IMR-90 (cell line): ENCODE measurements around the gene MAP4.

Source experiments
- BHLHE40 ChIP-seq: fragments of 150-350 bp; IDR thresholded peaks from 2 replicates; pipeline ENCODE4 v1.6.1; 2016; ENCODE audit warnings: mild to moderate bottlenecking, low read depth, low read length
- CEBPB ChIP-seq: IDR thresholded peaks from 2 replicates; pipeline ENCODE4 v1.6.1; 2012; ENCODE audit warnings: low read depth, low read length, improper control_type of control experiment
- CHD1 ChIP-seq: IDR thresholded peaks from 2 replicates; pipeline ENCODE4 v1.6.1; 2012; ENCODE audit warnings: low read depth, low read length, improper control_type of control experiment
- MAFK ChIP-seq: IDR thresholded peaks from 2 replicates; pipeline ENCODE4 v1.6.1; 2012; ENCODE audit warnings: low read depth, low read length, improper control_type of control experiment
- POLR2A ChIP-seq: IDR thresholded peaks from 2 replicates; pipeline ENCODE4 v1.6.1; 2012; ENCODE audit warnings: mild to moderate bottlenecking, low read depth, low read length
- RAD21 ChIP-seq: IDR thresholded peaks from 2 replicates; pipeline ENCODE4 v1.6.1; 2012; ENCODE audit warnings: low read length, improper control_type of control experiment
- RFX5 ChIP-seq: IDR thresholded peaks from 2 replicates; pipeline ENCODE4 v1.8.0; 2012; ENCODE audit warnings: low read depth, mild to moderate bottlenecking, low read length, moderate library complexity
- SMC3 ChIP-seq: fragments of 150-350 bp; IDR thresholded peaks from 2 replicates; pipeline ENCODE4 v1.6.1; 2016; ENCODE audit warnings: low read depth, mild to moderate bottlenecking, antibody characterized with exemption, low read length, moderate library complexity
- TF ChIP-seq, protein P1 (sequence below): conservative IDR thresholded peaks from 2 replicates; pipeline ENCODE4 v1.5.1; 2012; ENCODE audit warnings: mild to moderate bottlenecking, low read depth, low read length, improper control_type of control experiment
- TF ChIP-seq, protein P2 (sequence below): fragments of 150-350 bp; IDR thresholded peaks from 2 replicates; pipeline ENCODE4 v1.6.1; 2016; ENCODE audit warnings: low read depth, mild to moderate bottlenecking, low read length, moderate library complexity, borderline replicate concordance
- TF ChIP-seq, protein P3 (sequence below): fragments of 150-350 bp; IDR thresholded peaks from 2 replicates; pipeline ENCODE4 v1.6.1; 2017; ENCODE audit warnings: mild to moderate bottlenecking, antibody characterized with exemption, low read length, low read depth

DNA sequence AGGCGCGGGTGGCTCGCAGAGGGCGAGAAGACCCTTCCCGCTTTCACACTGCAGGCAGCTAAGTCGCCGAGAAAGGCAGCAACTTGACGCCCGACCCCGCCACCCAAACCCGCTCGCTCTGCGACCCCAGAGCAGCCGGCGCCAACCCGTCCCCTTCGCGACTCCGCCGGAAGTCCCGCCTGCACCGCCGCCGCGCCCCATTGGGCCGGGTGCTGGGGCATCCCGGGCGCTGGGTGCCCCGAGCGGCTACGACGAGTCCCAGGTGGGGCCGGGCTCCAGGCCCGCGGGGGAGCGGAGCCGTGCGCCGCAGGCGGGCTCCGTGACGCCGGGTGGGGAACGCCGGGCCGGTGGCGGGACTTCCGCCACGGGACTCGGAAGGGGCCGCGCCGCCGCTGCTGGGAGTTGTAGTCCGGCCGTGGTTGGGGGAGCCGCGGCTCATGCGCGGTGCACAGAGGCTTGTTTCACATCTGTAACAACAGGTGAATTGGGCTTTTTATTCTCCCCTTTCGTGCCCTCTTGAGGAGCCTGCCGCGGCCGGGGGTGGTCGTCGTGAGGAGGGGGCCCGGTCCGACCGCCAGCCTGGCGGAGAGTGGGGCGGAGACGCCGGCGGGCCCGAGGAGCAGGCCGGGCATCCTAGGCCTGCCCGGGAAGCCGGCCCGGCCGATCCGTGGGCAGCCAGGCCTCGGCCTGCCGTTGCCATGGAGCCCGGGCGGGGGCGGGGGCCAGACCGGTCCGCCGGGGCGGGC, 213.3 kb downstream of the MAP4 start, which contains the start of gene DHX30:
- TF ChIP-seq, protein P1, sequence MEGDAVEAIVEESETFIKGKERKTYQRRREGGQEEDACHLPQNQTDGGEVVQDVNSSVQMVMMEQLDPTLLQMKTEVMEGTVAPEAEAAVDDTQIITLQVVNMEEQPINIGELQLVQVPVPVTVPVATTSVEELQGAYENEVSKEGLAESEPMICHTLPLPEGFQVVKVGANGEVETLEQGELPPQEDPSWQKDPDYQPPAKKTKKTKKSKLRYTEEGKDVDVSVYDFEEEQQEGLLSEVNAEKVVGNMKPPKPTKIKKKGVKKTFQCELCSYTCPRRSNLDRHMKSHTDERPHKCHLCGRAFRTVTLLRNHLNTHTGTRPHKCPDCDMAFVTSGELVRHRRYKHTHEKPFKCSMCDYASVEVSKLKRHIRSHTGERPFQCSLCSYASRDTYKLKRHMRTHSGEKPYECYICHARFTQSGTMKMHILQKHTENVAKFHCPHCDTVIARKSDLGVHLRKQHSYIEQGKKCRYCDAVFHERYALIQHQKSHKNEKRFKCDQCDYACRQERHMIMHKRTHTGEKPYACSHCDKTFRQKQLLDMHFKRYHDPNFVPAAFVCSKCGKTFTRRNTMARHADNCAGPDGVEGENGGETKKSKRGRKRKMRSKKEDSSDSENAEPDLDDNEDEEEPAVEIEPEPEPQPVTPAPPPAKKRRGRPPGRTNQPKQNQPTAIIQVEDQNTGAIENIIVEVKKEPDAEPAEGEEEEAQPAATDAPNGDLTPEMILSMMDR, result no peak
- TF ChIP-seq MAFK (no peak), POLR2A (0 out of 2 replicates have a peak, but pooled peaks have one; percentile 8), RFX5 (no peak), CEBPB (no peak), CHD1 (no peak), RAD21 (no peak), SMC3 (no peak), BHLHE40 (no peak)
- TF ChIP-seq, protein P2, sequence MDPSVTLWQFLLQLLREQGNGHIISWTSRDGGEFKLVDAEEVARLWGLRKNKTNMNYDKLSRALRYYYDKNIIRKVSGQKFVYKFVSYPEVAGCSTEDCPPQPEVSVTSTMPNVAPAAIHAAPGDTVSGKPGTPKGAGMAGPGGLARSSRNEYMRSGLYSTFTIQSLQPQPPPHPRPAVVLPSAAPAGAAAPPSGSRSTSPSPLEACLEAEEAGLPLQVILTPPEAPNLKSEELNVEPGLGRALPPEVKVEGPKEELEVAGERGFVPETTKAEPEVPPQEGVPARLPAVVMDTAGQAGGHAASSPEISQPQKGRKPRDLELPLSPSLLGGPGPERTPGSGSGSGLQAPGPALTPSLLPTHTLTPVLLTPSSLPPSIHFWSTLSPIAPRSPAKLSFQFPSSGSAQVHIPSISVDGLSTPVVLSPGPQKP, result no peak
- TF ChIP-seq, protein P3, sequence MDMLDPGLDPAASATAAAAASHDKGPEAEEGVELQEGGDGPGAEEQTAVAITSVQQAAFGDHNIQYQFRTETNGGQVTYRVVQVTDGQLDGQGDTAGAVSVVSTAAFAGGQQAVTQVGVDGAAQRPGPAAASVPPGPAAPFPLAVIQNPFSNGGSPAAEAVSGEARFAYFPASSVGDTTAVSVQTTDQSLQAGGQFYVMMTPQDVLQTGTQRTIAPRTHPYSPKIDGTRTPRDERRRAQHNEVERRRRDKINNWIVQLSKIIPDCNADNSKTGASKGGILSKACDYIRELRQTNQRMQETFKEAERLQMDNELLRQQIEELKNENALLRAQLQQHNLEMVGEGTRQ, result peak; percentile 54; the same call in 1 of the 2 replicates
